ENCODE measurements around the gene OR4C12. TPM values are rescaled to one million over a fixed set of nuclear protein-coding genes. Genes with fewer than 3 reads are reported as not detected.
"Not testable (repeated sequence)": the region's sequence is repeated elsewhere in the genome, so short reads cannot be mapped to it uniquely, and the experiment has no call there.

The OR4C12 gene
- total RNA-seq (not detected in 2 replicates), polyA plus RNA-seq (not detected in 2 replicates), polyA minus RNA-seq (not detected in 2 replicates)
- not detected for total RNA-seq (2013)

GRCh38 chr11:49982435-49982834 lies at the start of gene OR4C12:
Gene OR4C12, minus strand, starts transcription at chr11:49982535. Its CDS starts 34 bp downstream, at chr11:49982501.
- H3K4me3 Mint-ChIP-seq; H3K9me3 Mint-ChIP-seq (ENCODE audit: insufficient read depth); H3K27me3 ChIP-seq (replicated peaks in 1 of 4; ENCODE audit: control extremely low read depth in 1 of 4, control insufficient read depth in 3 of 4, insufficient read depth in 4 of 4, low read length in 3 of 4); H4K20me1 ChIP-seq (ENCODE audit: control insufficient read depth, insufficient read depth, low read length, poor library complexity, severe bottlenecking); ATAC-seq (ENCODE audit: low read depth); H3K4me3 ChIP-seq (ENCODE audit: control extremely low read depth in 1 of 5, extremely low read depth in 1 of 5, insufficient read depth in 1 of 5, low read depth in 2 of 5, low read length in 4 of 5); H2AFZ ChIP-seq (ENCODE audit: insufficient read depth, low read depth, low read length, poor library complexity, severe bottlenecking); intact Hi-C loops (cut with micrococcal nuclease); H3K4me1 Mint-ChIP-seq; H3K27ac Mint-ChIP-seq; H3K9me3 ChIP-seq (ENCODE audit: control extremely low read depth in 1 of 3, control insufficient read depth in 2 of 3, insufficient read depth in 1 of 3, low read length in 2 of 3); DNase-seq; H3K27ac ChIP-seq (ENCODE audit: low read length in 2 of 2); H3K9ac ChIP-seq (ENCODE audit: low read length); H3K36me3 ChIP-seq (replicated peaks in 1 of 2; ENCODE audit: control extremely low read depth in 1 of 2, control insufficient read depth in 1 of 2, extremely low read depth in 1 of 2, insufficient read depth in 2 of 2, low read length in 1 of 2); H3K27me3 Mint-ChIP-seq; H3K79me2 ChIP-seq (ENCODE audit: control insufficient read depth, insufficient read depth, low read length); POLR2A ChIA-PET; H3K4me1 ChIP-seq (ENCODE audit: control insufficient read depth in 2 of 2, insufficient read depth in 2 of 2, low read length in 2 of 2); H3K4me2 ChIP-seq (replicated peaks; ENCODE audit: low read depth, low read length, poor library complexity, severe bottlenecking); CTCF ChIA-PET: not testable (repeated sequence)
- WGBS (ENCODE audit: insufficient coverage), result no CpG with 5 or more reads among the region's 1 CpG

- Mint-ChIP-seq H3K27me3 (no peaks in the 10 kb centered on the region), H3K9me3 (ENCODE audit: insufficient read depth) (peaks cover 3% of the 10 kb centered on the region)
- POLR2A ChIA-PET, result no interaction called here
Observed at GRCh38 chr11:50030193-50030592, 47.9 kb upstream of the OR4C12 start.

More at GRCh38 chr11:50030193-50030592, 47.9 kb upstream of the OR4C12 start:
- intact Hi-C loops (cut with micrococcal nuclease), result no loop called here
- CTCF ChIA-PET, result no interaction called here
- Histone ChIP-seq H3K4me2 (replicated peaks; ENCODE audit: low read depth, low read length, poor library complexity, severe bottlenecking) (no peak overlapping the region), H3K9me3 (ENCODE audit: control extremely low read depth in 1 of 3, control insufficient read depth in 2 of 3, insufficient read depth in 1 of 3, low read length in 2 of 3) (peaks cover 0 to 18% (median 0%) of the 10 kb centered on the region in 3 donors), H4K20me1 (ENCODE audit: control insufficient read depth, insufficient read depth, low read length, poor library complexity, severe bottlenecking) (no peaks in the 10 kb centered on the region), H3K27ac (ENCODE audit: low read length in 2 of 2) (no peak overlapping the region), H3K79me2 (ENCODE audit: control insufficient read depth, insufficient read depth, low read length) (no peaks in the 10 kb centered on the region), H2AFZ (ENCODE audit: insufficient read depth, low read depth, low read length, poor library complexity, severe bottlenecking) (no peak overlapping the region), H3K27me3 (replicated peaks in 1 of 4; ENCODE audit: control extremely low read depth in 1 of 4, control insufficient read depth in 3 of 4, insufficient read depth in 4 of 4, low read length in 3 of 4) (no peaks in the 10 kb centered on the region), H3K36me3 (replicated peaks in 1 of 2; ENCODE audit: control extremely low read depth in 1 of 2, control insufficient read depth in 1 of 2, extremely low read depth in 1 of 2, insufficient read depth in 2 of 2, low read length in 1 of 2) (no peaks in the 10 kb centered on the region), H3K4me3 (ENCODE audit: control extremely low read depth in 1 of 5, extremely low read depth in 1 of 5, insufficient read depth in 1 of 5, low read depth in 2 of 5, low read length in 4 of 5) (no peak overlapping the region), H3K4me1 (ENCODE audit: control insufficient read depth in 2 of 2, insufficient read depth in 2 of 2, low read length in 2 of 2) (no peaks in the 10 kb centered on the region), H3K9ac (ENCODE audit: low read length) (no peak overlapping the region)
- DNase-seq, result no peak
- no peaks in the 10 kb centered on the region for H3K4me1 Mint-ChIP-seq
- ATAC-seq (ENCODE audit: low read depth), result no peak
- TF ChIP-seq EZH2 (IDR thresholded peaks at IDR 0.05; ENCODE audit: borderline replicate concordance, insufficient read depth, low read depth, low read length, poor library complexity, severe bottlenecking) (no peak), CTCF (IDR thresholded peaks at IDR 0.05) (no peak)
- no peak overlapping the region for H3K27ac Mint-ChIP-seq
- no peak overlapping the region for H3K4me3 Mint-ChIP-seq
- WGBS (ENCODE audit: insufficient coverage), result no CpG with 5 or more reads among the region's 1 CpG
